ENCODE data around the gene PPCDC.

The PPCDC gene

GRCh38 chr15:75062706-75063105 lies 39.3 kb downstream of the PPCDC start:
- Histone ChIP-seq H3K4me3 (ENCODE audit: low read depth, low read length) (no peak overlapping the region), H3K9ac (ENCODE audit: low read depth, low read length) (no peak overlapping the region), H3K36me3 (ENCODE audit: control insufficient read depth, insufficient read depth, low read length) (no peaks in the 10 kb centered on the region), H3K4me1 (ENCODE audit: control insufficient read depth, insufficient read depth, low read length) (peaks cover 2% of the 10 kb centered on the region), H3K27me3 (ENCODE audit: control insufficient read depth, insufficient read depth, low read length) (no peaks in the 10 kb centered on the region), H3K9me3 (ENCODE audit: control insufficient read depth, insufficient read depth, low read length) (no peaks in the 10 kb centered on the region)

DNA sequence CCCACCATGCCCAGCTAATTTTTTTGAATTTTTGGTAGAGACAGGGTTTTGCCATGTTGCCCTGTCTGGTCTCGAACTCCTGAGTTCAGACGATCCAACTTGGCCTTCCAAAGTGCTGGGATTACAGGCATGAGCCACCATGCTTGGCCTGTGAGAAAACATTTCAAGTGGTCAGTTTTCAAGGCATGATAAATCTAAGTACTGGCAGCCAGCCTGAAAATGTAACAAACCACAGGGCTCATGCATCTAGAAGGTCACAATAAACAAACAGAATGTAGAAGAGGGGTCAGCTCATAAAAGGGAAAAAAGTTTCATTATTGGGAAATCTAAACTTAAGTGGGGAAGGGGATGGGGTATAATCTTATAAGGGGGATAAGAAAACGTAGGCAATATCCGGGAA lies 39.9 kb downstream of the PPCDC start:
- Histone ChIP-seq H3K9ac (ENCODE audit: low read depth, low read length) (no peak overlapping the region), H3K27me3 (ENCODE audit: control insufficient read depth, insufficient read depth, low read length) (no peaks in the 10 kb centered on the region), H3K4me3 (ENCODE audit: low read depth, low read length) (no peak overlapping the region), H3K36me3 (ENCODE audit: control insufficient read depth, insufficient read depth, low read length) (no peaks in the 10 kb centered on the region), H3K4me1 (ENCODE audit: control insufficient read depth, insufficient read depth, low read length) (peaks cover 2% of the 10 kb centered on the region), H3K9me3 (ENCODE audit: control insufficient read depth, insufficient read depth, low read length) (no peaks in the 10 kb centered on the region)

- Histone ChIP-seq H3K36me3 (ENCODE audit: control insufficient read depth, insufficient read depth, low read length) (no peaks in the 10 kb centered on the region), H3K4me3 (ENCODE audit: low read depth, low read length) (no peak overlapping the region), H3K9me3 (ENCODE audit: control insufficient read depth, insufficient read depth, low read length) (no peaks in the 10 kb centered on the region), H3K9ac (ENCODE audit: low read depth, low read length) (no peak overlapping the region), H3K27me3 (ENCODE audit: control insufficient read depth, insufficient read depth, low read length) (no peaks in the 10 kb centered on the region), H3K4me1 (ENCODE audit: control insufficient read depth, insufficient read depth, low read length) (peaks cover 2% of the 10 kb centered on the region)
These were observed 40.5 kb downstream of the PPCDC start for GRCh38 chr15:75063889-75064288.

DNA sequence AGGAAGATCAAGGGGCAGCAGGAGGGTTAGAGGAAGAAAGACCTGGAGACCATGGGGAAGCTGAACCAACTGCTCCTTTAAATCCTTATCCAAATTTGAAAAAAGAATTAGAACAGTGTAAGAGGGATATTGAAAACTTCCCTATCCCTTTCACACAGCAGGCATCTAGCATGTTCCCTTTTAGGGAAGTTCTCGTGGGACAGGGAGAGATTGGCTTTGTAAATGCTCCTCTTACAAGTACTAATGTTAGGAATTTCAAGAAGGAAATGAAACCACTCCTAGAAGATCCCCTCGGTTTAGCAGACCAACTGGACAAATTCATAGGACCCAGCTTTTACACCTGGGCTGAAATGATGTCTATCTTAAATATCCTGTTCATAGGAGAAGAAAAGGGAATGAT lies 41.5 kb downstream of the PPCDC start:
- Histone ChIP-seq H3K9me3 (ENCODE audit: control insufficient read depth, insufficient read depth, low read length) (no peaks in the 10 kb centered on the region), H3K9ac (ENCODE audit: low read depth, low read length) (no peak overlapping the region), H3K27me3 (ENCODE audit: control insufficient read depth, insufficient read depth, low read length) (no peaks in the 10 kb centered on the region), H3K36me3 (ENCODE audit: control insufficient read depth, insufficient read depth, low read length) (no peaks in the 10 kb centered on the region), H3K4me3 (ENCODE audit: low read depth, low read length) (no peak overlapping the region), H3K4me1 (ENCODE audit: control insufficient read depth, insufficient read depth, low read length) (peaks cover 2% of the 10 kb centered on the region)

DNA sequence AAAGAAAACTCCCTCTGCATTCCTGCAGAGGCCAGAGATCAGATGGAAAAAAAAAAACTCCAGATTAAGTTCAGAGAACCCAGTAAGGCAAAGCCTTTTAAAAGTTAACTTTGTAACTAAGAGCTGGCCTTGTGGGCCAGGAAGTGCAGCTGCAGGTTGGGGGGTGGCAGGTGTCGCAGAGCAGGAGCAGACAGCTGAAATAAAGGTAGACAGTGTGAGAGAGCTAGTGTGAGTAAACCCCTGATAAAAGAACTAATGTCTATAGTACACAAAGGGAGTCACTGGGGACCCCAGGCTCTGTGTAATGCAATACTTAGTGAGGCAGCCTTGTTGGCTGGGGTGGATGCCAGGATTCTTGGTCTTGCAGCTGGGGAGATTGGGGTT lies 42.1 kb downstream of the PPCDC start:
- Histone ChIP-seq H3K36me3 (ENCODE audit: control insufficient read depth, insufficient read depth, low read length) (no peaks in the 10 kb centered on the region), H3K4me3 (ENCODE audit: low read depth, low read length) (no peak overlapping the region), H3K9me3 (ENCODE audit: control insufficient read depth, insufficient read depth, low read length) (no peaks in the 10 kb centered on the region), H3K9ac (ENCODE audit: low read depth, low read length) (no peak overlapping the region), H3K4me1 (ENCODE audit: control insufficient read depth, insufficient read depth, low read length) (peaks cover 2% of the 10 kb centered on the region), H3K27me3 (ENCODE audit: control insufficient read depth, insufficient read depth, low read length) (no peaks in the 10 kb centered on the region)

- H3K9ac ChIP-seq (ENCODE audit: low read depth, low read length) = no peak overlapping the region
- H3K4me1 ChIP-seq (ENCODE audit: control insufficient read depth, insufficient read depth, low read length) = peaks cover 2% of the 10 kb centered on the region
- H3K27me3 ChIP-seq (ENCODE audit: control insufficient read depth, insufficient read depth, low read length) = no peaks in the 10 kb centered on the region
- no peaks in the 10 kb centered on the region for H3K9me3 ChIP-seq (ENCODE audit: control insufficient read depth, insufficient read depth, low read length)
- H3K36me3 ChIP-seq (ENCODE audit: control insufficient read depth, insufficient read depth, low read length) = no peaks in the 10 kb centered on the region
- no peak overlapping the region for H3K4me3 ChIP-seq (ENCODE audit: low read depth, low read length)
These were observed 42.6 kb downstream of the PPCDC start for GRCh38 chr15:75065851-75066509.

DNA sequence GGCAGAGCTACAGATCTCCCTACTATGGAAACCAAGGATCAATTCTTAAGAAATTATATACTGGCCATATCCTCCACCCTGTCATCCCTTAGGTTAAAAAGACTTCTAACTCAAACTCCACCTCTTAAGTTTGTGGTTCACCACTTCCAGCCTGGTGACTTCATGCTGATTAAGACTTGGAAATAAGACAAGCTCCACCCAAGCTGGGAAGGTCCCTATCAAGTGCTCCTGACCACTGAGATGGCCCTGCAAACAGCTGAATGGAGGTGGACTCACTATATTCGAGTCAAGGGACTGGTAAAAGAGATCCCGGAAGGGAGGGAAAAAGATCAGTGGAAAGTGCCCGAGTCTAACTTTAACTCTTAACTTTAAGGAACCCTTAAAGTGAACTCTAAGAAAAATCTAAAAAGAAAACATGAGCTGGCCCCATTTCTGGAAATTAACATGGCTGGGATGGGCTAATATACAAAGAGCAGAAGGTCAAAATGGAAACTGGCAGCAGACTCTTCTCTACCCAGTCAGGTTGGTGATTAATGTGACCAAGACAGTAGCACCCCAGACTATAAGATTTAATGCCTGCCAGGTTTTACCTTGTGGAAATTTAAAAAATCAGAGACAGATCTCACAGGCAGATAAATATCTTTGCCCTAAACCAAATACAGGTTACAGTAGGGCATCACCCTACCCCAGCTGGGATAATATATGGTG lies 43.9 kb downstream of the PPCDC start:
- H3K9ac ChIP-seq (ENCODE audit: low read depth, low read length) = no peak overlapping the region
- H3K4me3 ChIP-seq (ENCODE audit: low read depth, low read length) = no peak overlapping the region
- H3K9me3 ChIP-seq (ENCODE audit: control insufficient read depth, insufficient read depth, low read length) = no peaks in the 10 kb centered on the region
- H3K4me1 ChIP-seq (ENCODE audit: control insufficient read depth, insufficient read depth, low read length) = peaks cover 2% of the 10 kb centered on the region
- no peaks in the 10 kb centered on the region for H3K36me3 ChIP-seq (ENCODE audit: control insufficient read depth, insufficient read depth, low read length)
- no peaks in the 10 kb centered on the region for H3K27me3 ChIP-seq (ENCODE audit: control insufficient read depth, insufficient read depth, low read length)

- no peaks in the 10 kb centered on the region for H3K36me3 ChIP-seq (ENCODE audit: control insufficient read depth, insufficient read depth, low read length)
- no peak overlapping the region for H3K9ac ChIP-seq (ENCODE audit: low read depth, low read length)
- peaks cover 2% of the 10 kb centered on the region for H3K4me1 ChIP-seq (ENCODE audit: control insufficient read depth, insufficient read depth, low read length)
- no peak overlapping the region for H3K4me3 ChIP-seq (ENCODE audit: low read depth, low read length)
- H3K27me3 ChIP-seq (ENCODE audit: control insufficient read depth, insufficient read depth, low read length) = no peaks in the 10 kb centered on the region
- no peaks in the 10 kb centered on the region for H3K9me3 ChIP-seq (ENCODE audit: control insufficient read depth, insufficient read depth, low read length)
These were observed 45.4 kb downstream of the PPCDC start for GRCh38 chr15:75068748-75069147.

DNA sequence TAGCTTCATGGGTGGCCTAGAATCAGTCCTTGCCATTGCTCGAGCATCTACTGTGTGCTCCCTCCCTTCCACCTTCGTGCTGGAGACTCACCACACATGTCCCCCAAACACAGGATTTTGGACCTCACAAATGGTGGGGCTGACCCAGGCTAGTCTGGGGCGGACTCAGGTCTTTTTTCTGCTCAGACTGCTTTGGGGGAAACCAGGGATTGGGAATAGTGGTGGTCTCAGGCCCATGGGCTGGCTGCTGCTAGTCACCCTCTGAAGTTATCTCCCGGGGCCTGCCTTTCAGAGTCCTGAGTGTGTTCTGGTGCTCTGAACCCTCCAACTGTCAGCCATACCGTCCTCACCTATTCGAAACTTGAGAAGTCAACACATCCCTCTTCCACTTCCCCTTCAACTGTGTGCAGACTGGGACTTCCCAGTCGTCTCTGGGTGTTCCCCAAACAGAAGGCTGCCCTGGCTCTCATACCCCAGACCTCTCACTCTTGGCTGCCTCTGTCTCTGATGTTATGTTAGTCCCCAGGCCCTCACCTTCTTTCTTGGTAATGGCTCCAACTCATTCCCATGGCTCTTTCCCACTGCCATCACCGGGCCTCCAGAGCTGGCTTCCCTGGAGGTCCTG lies 46.0 kb downstream of the PPCDC start:
- no peak overlapping the region for H3K9ac ChIP-seq (ENCODE audit: low read depth, low read length)
- peaks cover 2% of the 10 kb centered on the region for H3K4me1 ChIP-seq (ENCODE audit: control insufficient read depth, insufficient read depth, low read length)
- no peak overlapping the region for H3K4me3 ChIP-seq (ENCODE audit: low read depth, low read length)

GRCh38 chr15:75070674-75071073 lies 47.3 kb downstream of the PPCDC start:
- H3K36me3 ChIP-seq (ENCODE audit: control insufficient read depth, insufficient read depth, low read length) = no peaks in the 10 kb centered on the region
- H3K9me3 ChIP-seq (ENCODE audit: control insufficient read depth, insufficient read depth, low read length) = no peaks in the 10 kb centered on the region
- H3K4me1 ChIP-seq (ENCODE audit: control insufficient read depth, insufficient read depth, low read length) = peaks cover 1% of the 10 kb centered on the region
- H3K4me3 ChIP-seq (ENCODE audit: low read depth, low read length) = no peak overlapping the region
- no peak overlapping the region for H3K9ac ChIP-seq (ENCODE audit: low read depth, low read length)
- no peaks in the 10 kb centered on the region for H3K27me3 ChIP-seq (ENCODE audit: control insufficient read depth, insufficient read depth, low read length)

More for the DNA sequence above, 46.0 kb downstream of the PPCDC start:
- Histone ChIP-seq H3K9me3 (ENCODE audit: control insufficient read depth, insufficient read depth, low read length) (no peaks in the 10 kb centered on the region), H3K36me3 (ENCODE audit: control insufficient read depth, insufficient read depth, low read length) (no peaks in the 10 kb centered on the region), H3K27me3 (ENCODE audit: control insufficient read depth, insufficient read depth, low read length) (no peaks in the 10 kb centered on the region)

- no peaks in the 10 kb centered on the region for H3K27me3 ChIP-seq (ENCODE audit: control insufficient read depth, insufficient read depth, low read length)
These were observed 49.8 kb downstream of the PPCDC start for GRCh38 chr15:75073197-75073596.

DNA sequence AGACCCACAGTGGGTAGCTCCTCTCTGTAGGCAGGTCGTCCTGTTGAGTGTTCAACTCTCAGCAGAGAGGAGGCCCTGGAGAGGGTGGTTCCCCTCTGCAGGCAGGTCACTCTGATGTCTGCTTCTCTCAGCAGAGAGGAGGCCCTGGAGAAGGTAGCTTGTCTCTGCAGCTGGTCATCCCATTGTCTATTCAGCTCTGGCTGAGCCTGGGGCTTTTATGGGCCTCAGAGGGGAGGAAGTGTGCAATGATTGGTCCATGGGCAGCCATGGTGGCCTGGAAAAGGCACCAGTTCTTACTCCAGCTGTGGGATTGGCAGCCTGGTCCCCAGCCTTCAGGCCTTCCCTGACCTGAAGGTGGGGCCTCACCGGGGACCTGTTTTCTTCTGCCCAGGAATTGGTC lies 52.9 kb downstream of the PPCDC start:
- Histone ChIP-seq H3K4me3 (ENCODE audit: low read depth, low read length) (no peak overlapping the region), H3K9me3 (ENCODE audit: control insufficient read depth, insufficient read depth, low read length) (no peaks in the 10 kb centered on the region), H3K27me3 (ENCODE audit: control insufficient read depth, insufficient read depth, low read length) (no peaks in the 10 kb centered on the region), H3K4me1 (ENCODE audit: control insufficient read depth, insufficient read depth, low read length) (no peaks in the 10 kb centered on the region), H3K9ac (ENCODE audit: low read depth, low read length) (no peak overlapping the region), H3K36me3 (ENCODE audit: control insufficient read depth, insufficient read depth, low read length) (no peaks in the 10 kb centered on the region)

More at GRCh38 chr15:75073197-75073596, 49.8 kb downstream of the PPCDC start:
- Histone ChIP-seq H3K9me3 (ENCODE audit: control insufficient read depth, insufficient read depth, low read length) (no peaks in the 10 kb centered on the region), H3K4me3 (ENCODE audit: low read depth, low read length) (no peak overlapping the region), H3K36me3 (ENCODE audit: control insufficient read depth, insufficient read depth, low read length) (no peaks in the 10 kb centered on the region), H3K4me1 (ENCODE audit: control insufficient read depth, insufficient read depth, low read length) (no peaks in the 10 kb centered on the region), H3K9ac (ENCODE audit: low read depth, low read length) (no peak overlapping the region)
